ENCODE data around the gene ITPRIP.

The ITPRIP gene

DNA sequence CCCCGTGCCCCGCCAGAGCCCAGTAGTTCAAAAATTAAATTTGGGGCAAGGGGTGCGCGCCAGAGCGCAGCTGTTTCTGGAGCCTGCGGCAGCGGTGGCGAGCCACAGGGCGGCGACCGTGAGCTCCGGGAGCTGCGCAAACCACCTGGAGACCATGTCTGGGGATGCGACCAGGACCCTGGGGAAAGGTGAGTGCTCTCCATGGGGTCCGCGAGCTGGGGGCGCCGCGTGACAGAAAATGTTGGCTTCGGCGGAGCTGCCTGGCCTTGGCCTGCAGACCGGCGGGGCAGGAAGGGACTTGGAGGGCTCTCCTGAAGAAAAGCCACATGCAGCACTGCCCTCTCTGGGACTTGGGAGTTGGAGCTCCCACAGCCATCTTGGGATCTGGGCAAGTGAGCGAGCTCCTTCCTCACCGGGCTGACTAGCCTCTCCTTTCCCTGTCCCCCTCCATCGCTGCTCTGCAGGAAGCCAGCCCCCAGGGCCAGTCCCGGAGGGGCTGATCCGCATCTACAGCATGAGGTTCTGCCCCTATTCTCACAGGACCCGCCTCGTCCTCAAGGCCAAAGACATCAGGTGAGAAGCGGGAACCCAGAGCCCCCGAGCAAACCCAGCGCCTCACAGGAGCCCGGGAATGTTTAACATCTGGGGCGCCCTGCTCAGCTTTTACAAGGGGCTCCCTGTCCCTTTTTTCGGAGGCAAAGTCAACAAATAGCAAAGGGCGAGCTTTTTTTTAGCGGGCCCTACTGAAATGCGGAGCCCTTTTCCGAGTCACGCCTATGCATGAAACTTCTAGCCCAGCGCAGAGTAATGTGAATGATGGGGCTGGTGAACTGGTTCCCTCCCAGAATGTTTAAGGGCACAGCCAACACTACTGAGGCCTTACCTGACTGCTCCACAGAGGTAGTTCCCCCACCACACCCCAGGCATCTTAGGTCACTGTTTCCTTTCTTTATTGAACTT is 63.2 kb downstream of the ITPRIP start:
- FAIRE-seq: no peak

DNA sequence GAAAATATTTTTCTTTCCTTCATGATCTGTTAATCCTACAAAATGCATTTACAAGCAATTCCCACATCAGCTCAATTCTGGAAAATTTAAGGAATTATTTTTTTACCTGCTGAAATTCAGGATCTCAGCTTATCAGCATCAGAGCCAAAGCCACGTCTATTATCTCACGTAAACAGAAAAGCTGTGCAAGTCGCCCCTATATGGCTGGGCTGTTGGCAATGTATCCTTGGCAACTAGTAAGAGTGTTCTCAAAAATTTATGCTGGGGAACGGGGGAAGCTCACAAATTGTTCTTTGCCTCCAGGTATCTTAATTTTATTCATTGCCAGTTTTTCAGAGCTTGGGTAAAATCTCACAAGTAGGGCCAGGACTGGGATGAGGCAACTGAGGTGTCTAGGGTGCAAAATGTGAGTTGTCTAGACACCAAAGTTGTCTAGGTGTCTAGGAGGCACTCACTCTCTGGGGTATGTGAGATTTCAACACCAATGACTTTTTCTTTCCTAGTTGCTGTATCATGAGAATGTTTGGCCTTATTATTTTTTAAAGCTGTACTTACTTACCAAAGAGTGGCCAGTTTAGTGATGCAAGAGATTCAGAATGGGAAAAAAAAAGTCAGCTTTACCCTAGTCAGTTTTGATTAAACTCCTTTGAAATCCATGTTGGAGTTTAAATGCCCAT is 64.2 kb downstream of the ITPRIP start:
- FAIRE-seq: no peak

DNA sequence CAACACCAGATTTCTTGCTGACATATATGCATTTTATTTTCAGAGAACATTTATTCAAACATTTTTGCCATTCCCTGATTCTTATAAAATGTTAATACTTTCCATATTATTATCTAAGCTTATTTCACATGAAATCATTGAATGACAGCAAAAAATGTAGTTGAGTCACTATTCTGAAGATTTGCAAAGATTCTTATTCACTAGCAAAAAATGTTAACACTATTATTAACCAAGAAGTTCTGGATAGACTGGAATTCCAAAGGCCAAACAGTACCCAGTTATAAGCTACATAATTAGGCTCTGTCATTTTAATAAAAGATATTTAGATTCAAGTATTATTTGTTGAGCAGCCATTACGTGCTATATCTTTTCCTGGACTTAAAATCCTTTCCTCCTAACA is 65.0 kb downstream of the ITPRIP start:
- FAIRE-seq: no peak

DNA sequence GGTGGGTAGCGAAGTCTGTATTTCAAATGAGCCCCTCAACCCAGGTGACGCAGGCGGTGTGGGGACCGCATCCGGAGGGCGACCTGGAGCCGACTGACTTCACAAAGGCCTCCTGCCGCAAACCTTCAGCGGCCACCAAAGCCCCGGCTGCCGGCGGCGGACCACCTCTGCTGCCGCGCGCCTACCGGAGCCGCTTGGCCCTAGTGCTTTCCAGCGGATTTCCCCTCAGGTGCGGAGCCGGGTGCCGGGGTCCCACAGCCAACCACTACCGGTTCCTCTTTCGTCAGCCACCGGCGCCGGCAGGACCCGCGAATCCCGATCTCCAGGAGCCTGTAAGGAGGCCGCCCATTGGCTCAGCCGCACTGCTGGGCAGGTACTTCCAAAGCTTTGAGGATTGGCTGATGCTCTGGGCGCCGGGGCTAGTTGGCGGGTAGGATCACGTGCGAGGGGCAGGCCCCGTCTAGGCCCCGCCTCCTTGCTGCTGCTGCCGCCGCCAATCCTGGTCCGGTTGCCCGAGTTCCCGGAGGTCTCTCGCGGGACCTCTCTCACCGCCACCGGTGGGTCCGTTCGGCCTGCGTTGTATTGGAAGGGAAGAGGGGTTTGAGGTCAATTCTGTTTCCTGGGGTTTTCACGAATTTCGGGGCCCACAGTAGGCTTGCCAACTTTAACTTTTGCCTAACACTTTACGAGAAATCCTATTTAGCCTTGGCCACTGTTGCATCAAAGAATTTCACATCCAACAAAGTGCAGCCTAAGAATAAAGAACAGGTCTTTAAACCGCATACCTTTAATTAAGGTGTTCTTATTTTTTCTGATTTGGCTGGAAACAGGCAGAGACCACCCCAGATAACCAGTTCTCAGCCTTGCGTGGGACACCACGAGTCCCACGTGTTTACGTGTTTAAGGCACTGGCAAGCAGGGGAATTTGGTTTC is 69.3 kb downstream of the ITPRIP start, which contains the start of gene GSTO2:
GSTO2 (plus strand) TSS at position 472 of the 933 bp plus-strand sequence. CDS start 5,732 bp downstream, outside the sequence.
- peak; percentile 99 for FAIRE-seq

DNA sequence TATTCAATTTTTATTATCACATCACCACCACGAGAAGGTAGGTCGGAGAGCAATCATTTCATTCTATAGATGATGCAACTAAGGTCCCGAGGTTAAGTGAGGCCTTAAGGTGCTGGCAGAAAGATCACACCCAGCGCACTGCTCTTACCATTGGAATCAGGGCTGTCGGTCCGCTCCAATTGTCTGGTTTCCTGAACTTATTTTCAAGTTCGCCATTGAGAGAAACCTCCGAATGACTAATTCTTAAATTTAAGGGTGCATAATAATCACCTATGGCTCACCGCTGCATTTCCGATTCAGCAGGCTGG is 69.9 kb downstream of the ITPRIP start:
- no peak for FAIRE-seq

DNA sequence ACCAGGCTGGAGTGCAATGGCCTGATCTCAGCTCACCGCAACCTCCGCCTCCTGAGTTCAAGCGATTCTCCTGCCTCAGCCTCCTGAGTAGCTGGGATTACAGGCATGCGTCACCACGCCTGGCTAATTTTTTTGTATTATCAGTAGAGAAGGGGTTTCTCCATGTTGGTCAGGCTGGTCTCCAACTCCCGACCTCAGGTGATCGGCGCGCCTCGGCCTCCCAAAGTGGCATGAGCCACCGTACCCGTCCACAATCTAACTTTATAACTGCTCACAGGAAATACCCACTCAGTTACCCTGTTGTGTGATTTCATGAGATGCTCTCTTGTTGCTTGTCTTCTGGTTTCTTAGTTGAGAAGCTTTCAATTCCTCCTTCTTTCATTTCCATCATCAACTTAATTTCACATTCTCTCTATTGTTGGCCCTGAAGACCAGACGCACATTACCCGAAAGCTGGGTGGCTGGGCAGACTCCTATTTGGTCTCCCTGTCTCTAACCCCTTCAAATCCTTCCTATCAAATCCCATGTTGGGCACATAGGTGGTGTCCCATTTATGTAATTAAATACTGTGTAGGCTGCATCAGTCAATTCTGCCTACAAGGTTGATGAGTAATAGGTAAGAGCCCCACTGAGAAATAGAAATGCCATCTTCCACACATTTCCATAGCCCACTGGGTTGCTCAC is 70.4 kb downstream of the ITPRIP start:
- FAIRE-seq: no peak

DNA sequence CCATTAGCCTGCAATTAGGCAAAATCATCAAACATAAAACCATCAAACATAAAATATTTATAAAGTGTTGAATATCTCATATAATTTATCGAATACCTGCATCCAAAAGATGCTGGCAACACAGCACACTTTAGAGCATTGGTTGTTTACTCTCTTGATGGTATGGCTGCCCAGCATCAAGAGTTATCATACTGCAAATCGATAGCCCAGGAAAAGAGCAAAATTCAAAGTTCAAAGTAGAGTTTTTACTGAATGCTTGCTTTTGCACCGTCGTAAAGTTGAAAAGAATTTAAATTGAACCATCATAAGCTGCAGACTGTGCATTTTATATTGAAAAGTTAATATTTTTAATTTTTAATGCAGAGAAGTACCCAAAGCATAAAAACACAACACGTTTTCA is 73.5 kb downstream of the ITPRIP start:
- no peak for FAIRE-seq

DNA sequence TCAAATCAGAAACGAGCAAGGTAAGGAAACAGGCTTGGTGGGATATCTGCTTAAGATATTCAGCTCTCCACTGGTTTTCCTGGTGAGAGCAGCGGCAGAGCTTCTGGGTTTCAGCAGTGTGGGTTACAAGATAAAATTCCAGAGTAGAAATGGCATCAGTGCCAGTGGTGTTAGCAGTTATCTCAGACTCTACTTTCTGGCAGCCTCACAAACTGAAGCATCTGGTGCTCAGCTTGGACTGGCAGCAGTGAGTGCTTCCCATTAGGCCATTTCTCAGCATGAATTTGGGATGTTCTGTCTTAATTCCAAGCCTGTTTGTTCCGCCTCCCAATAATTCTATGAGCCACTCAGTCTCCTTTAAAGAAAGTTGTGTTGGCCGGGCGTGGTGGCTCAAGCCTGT is 76.2 kb downstream of the ITPRIP start:
- FAIRE-seq: no peak

DNA sequence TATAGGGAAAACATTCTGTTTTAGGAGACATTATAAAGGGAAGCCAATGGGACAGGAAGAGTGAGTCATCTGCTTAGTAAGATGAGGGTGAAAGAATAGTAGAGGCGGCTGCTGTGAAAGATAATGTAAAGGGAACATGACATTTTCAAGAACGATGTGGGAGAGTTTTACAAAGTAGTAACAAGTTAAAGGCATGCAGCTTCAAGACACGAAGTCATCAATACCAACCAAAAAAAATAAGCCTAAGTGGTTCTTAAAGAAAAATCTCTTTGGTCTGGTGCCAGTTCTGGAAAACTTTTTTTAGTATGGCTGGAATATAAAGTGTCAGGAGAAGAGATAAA is 77.5 kb downstream of the ITPRIP start:
- no peak for FAIRE-seq

DNA sequence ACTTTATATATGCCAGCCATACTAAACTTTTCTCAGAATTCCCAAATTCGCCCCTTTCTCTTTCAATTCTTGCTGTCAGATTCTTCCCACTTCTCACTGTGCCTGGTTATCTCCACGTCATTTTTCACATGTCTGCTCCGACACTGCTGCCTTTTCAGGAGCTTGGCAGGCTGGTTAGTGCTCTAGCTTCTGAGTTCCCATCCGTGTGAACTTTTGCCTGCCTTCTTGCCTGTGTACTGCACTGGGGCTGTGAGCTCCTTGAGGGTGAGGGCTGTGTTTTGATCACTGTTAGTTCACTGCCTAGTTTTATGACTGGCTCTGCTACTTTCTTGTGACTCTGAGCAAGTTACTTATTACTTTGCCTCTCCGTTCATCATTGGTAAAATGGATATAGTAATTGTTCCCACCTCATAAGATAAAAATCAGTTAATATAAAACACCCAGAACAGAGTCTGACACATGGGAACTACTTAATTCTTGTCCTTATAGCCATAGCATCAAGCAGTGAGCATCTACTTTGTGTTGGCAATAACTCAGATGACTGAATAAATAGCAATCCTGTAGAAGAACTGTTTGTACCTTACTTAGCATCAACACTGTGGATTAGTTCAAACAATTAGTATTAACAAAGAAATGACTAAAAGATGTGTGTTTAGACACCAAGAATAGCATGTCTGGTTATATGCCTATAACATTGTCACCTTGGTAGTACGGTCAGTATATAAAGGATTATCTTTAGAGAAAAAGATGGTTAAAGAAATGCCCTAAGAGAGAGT is 78.1 kb downstream of the ITPRIP start:
- no peak for FAIRE-seq
